T-helper 1 cell (primary cell): ENCODE results near the gene OSBPL8.

Experiments used
- DNase-seq, 5 donors: peaks; one replicate each; pipeline ENCODE4 v3.0.0-alpha.2; 2012 to 2020

Gene OSBPL8

DNA sequence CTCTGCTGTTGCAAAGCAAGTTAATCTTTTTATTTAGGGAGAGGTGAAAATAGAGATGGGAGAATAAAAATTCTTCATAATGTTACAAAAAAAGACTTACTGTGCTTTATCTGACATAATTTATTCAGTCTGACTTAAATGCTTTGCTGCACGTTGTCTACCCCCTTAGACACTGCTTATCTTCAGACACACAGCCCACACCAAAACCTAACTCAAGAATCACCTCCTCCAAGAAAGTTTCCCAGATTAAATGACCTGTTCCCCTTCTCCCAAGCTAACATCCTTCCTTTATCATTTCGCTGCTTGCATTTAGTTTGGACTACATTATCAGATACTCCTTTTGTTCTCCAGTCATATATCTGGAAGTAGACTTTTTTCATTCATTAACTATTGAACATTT lies 3.8 kb downstream of the OSBPL8 start:
- no peak for DNase-seq

DNA sequence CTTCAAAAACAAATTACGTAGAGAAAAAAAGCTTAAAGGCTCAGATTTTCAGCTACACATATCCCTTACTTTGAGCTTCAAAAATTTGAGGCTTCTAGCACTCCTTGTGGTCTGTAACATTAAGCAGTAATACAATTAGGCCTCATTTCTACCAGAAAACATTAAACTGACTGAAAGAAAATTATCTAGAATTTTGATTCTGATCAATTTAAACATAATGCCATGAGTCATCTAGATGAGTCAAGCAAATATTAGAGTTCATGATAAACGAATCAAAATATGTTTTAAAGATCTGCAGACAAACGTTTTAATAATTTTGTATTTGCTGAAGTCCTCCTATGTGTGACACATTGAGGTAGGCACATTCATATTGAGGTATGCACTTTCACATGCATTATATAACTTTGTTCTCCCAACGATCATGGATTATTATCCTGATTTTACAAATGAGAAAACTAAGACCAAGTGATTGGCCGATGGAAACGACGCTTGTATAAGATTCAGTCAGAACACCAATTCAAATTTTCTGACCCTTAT lies 4.3 kb downstream of the OSBPL8 start:
- DNase-seq, result no peak

DNA sequence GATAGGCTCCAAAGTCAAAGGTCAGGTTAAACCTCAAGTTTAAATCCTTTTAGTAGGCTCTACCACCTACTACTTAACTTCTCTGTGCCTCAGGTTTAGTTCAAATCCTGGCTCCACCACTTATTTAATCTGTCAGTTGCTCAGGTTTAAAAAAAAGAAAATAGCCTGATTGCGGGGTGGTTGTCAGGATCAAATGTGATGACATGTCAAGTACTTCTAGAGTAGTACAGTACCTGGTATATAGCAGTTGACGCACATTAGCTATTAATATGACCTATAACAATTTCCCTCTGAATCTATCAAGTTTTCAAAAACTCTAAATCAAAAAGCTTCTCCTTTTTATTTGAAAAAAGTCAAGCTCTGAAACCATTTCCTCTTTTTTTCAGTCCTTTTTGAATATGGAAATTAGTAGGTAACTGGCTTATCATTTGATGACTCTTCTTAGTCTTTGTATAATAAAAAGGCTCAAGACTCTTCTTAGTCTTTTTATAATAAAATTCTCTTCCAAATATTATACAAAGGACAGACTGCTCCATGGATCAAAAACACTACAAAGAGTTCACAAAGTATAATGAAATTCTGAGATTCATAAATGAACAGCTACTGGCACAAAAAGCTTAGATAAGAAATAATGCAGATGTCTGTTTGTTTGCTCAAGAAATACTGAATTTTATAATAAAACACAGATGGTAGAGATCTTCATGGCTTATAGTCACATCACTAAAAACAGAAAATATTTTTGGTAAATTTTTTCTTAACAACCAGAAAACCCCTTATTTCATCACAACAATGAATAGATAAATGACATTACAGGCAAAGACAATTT lies 5.0 kb downstream of the OSBPL8 start:
- no peak for DNase-seq

DNA sequence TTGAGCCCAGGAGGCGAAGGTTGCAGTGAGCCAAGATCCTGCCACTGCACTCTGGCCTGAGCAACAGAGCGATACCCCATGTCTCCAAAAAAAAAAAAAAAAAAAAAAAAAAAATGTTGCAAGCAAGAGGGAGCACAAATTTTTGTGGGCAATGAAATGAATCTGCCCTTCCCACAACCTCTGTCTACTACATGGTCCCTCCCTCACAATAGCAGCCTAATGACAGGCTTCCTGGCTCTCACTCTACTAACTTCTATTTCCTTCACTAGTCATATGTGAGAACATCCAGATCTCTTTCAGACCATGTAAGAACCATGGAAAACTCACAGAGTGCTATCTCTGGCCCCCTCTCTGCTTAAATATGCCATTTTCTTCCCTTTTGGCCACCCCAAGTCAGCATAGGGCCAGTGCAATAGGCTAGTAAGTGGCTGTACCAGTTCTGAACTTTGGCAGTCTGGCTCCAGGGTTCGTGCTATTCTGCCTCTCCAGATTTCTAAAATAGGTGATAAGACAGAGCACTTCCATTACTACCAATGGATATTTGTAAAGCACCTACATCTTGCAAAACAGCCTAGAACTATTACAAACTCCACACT lies 7.1 kb downstream of the OSBPL8 start:
- DNase-seq, result no peak

- no peak for DNase-seq
Observed at GRCh38 chr12:76551482-76551888, 8.1 kb downstream of the OSBPL8 start.

GRCh38 chr12:76549131-76549530 lies 10.4 kb downstream of the OSBPL8 start:
- no peak for DNase-seq

- no peak for DNase-seq
Observed at GRCh38 chr12:76548222-76548837, 11.2 kb downstream of the OSBPL8 start.

GRCh38 chr12:76547526-76547925 lies 12.0 kb downstream of the OSBPL8 start:
- DNase-seq, result no peak

- DNase-seq, result no peak
Observed at GRCh38 chr12:76546889-76547288, 12.7 kb downstream of the OSBPL8 start.

DNA sequence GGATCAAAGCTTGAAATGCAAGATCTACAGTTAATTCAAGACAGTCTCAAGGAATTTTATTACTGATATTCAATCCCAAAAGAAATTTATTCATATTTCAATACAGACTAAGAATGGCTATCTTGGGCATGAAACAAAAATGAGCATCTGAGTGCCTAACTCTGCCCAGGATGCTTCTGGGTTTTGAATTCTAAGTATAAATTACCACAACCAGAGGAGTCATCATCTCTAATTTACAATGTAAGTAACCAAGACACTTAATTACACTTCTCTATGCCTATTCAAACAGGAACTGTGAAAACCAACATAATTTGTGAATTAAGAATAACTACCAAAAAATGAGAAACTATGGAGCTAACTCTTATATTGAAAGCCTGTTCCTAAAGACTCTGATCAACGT lies 14.1 kb downstream of the OSBPL8 start:
- DNase-seq, result no peak

- peak in 1 of 5 donors; percentile 11 for DNase-seq
Observed at GRCh38 chr12:76544601-76545261, 14.8 kb downstream of the OSBPL8 start.

DNA sequence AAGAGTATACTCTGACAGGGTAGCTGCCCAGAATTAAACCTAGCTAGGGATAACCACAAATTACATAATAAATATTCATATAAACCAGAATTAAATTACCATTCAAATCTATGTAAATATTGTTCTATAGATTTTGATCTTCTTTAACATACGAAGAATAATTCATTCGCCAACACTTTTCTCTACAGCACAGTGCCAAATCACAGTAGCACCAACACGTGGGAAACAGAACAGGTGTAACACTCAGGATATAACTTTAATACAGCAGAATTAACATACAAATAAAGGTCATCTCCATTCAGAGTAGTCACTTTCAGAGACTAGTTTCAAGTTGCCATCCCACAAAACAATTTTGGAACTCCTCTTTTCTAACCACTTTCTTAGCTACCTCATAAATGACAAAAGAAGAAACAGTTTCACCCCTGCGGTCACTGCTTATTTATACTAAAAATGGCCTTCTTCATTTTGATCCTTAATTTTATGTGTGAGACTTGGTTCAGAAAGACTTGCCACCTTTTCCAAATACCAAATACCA lies 15.7 kb downstream of the OSBPL8 start:
- DNase-seq, result no peak

GRCh38 chr12:76542908-76543307 lies 16.7 kb downstream of the OSBPL8 start:
- DNase-seq, result no peak

- DNase-seq, result no peak
Observed at GRCh38 chr12:76539727-76540126, 19.8 kb downstream of the OSBPL8 start.

GRCh38 chr12:76537923-76538322 lies 21.6 kb downstream of the OSBPL8 start:
- DNase-seq, result no peak

DNA sequence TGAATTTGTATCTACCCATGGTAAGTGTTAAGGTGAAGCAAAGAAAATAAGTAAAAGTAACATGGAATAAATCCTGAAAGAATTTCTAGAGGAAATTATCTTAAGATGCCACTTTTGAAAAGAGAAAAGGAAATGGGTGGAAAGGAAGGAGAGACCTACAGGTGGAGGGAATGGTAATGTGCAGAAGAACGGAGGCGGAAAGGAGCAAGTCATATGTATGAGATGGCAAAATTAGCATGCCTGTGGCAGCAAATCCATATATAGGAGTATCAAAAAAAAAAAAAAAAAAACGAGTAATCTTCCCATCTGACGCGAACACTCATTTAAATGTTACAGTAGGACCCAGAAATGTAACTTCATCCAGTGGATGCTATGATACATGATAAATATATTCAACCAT lies 23.0 kb downstream of the OSBPL8 start:
- no peak for DNase-seq

GRCh38 chr12:76535170-76535569 lies 24.4 kb downstream of the OSBPL8 start:
- DNase-seq, result no peak

- DNase-seq, result no peak
Observed at GRCh38 chr12:76533331-76533730, 26.2 kb downstream of the OSBPL8 start.

GRCh38 chr12:76532520-76532919 lies 27.1 kb downstream of the OSBPL8 start:
- DNase-seq, result no peak

GRCh38 chr12:76531056-76531455 lies 28.5 kb downstream of the OSBPL8 start:
- no peak for DNase-seq

DNA sequence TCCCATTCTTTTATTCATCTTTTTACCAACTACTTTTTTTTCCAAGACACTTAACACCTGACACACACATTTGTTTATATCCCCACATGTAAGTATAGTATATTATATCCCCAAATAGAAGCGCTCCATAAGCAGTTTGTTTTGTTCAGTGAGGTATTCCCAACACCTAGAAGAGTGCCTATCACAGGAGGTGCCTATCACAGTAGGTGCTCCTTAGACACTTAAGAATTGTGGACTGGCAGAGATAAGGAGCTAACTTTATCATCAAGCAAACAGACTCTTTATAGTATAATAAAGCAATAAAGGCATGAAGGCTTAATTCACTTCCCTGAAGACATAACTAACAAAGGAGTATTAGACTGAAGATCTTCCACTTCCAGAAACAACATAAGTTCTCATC lies 29.1 kb downstream of the OSBPL8 start:
- no peak for DNase-seq

GRCh38 chr12:76529226-76529918 lies 30.2 kb downstream of the OSBPL8 start:
- DNase-seq, result no peak
